ENCODE data around the gene CAMTA1. TPM values are rescaled to one million over a fixed set of nuclear protein-coding genes. Genes with fewer than 3 reads are reported as not detected.
"Not testable (repeated sequence)": the region's sequence is repeated elsewhere in the genome, so short reads cannot be mapped to it uniquely, and the experiment has no call there.

The CAMTA1 gene
- polyA plus RNA-seq, 1 experiment, result 23.1 TPM

DNA sequence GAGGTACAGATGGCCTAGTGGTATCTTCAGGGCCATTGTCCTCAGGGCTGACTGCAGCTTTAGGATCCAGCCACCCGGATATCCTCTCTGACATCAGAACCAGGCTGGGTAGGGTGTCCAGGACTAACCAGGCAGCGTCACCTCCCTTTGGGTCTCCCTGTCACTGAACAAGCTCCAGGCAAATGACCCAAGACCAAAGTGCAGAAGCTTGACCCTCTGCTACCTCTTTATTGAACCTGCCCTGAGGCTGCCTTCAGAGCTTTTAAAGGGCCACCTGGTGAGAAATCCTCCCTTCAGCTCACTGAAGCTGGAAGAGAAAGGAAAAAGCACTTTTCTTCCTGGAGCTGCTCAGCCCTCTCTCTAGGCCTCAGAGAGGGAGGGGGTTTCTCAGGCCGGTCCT lies 906.8 kb downstream of the CAMTA1 start:
- ChIA-PET POLR2A (interaction anchor here (0.5 kb wide), 1 partner anchor 67 kb away, joined by 4 read pairs; no protein-coding TSS in a partner anchor), CTCF (interaction anchor here (5.6 kb wide), 1 partner anchor 24 kb away, joined by 27 read pairs; no protein-coding TSS in a partner anchor)
- Histone ChIP-seq H3K36me3 (ENCODE audit: control insufficient read depth, insufficient read depth, low read length) (no peaks in the 10 kb centered on the region), H3K4me3 (ENCODE audit: low read depth, low read length) (no peak overlapping the region), H3K27me3 (ENCODE audit: control insufficient read depth, insufficient read depth, low read length) (peaks cover 2% of the 10 kb centered on the region; the same call in 1 of the 2 replicates)
- TF ChIP-seq CTCF (IDR thresholded peaks at IDR 0.05; ENCODE audit: insufficient read depth, low read depth, low read length), result no peak
- no peak for DNase-seq (ENCODE audit: low read depth)

DNA sequence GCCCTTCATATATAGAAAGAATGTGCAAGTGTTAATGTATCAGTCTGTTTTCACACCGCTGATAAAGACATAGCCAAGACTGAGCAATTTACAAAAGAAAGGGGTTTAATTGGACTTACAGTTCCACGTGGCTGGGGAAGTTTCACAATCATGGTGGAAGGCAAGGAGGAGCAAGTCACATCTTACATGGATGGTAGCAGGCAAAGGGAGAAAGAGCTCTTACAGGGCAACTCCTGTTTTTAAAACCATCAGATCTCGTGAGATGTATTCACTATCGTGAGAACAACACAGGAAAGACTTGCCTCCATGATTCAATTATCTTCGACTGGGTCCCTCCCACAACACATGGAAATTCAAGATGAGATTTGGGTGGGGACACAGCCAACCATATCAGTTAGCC lies 907.8 kb downstream of the CAMTA1 start:
- H3K36me3 ChIP-seq (ENCODE audit: control insufficient read depth, insufficient read depth, low read length); H3K27me3 ChIP-seq (ENCODE audit: control insufficient read depth, insufficient read depth, low read length); H3K4me3 ChIP-seq (ENCODE audit: low read depth, low read length); POLR2A ChIA-PET; DNase-seq (ENCODE audit: low read depth): not testable (repeated sequence)
- CTCF ChIA-PET, result interaction anchor here (5.6 kb wide), 1 partner anchor 25 kb away, joined by 27 read pairs; no protein-coding TSS in a partner anchor

GRCh38 chr1:7693662-7694061 lies 908.4 kb downstream of the CAMTA1 start:
- Histone ChIP-seq H3K4me3 (ENCODE audit: low read depth, low read length) (no peak overlapping the region), H3K36me3 (ENCODE audit: control insufficient read depth, insufficient read depth, low read length) (no peaks in the 10 kb centered on the region), H3K27me3 (ENCODE audit: control insufficient read depth, insufficient read depth, low read length) (peaks cover 2% of the 10 kb centered on the region; the same call in 1 of the 2 replicates)
- no peak for TF ChIP-seq CTCF (IDR thresholded peaks at IDR 0.05; ENCODE audit: insufficient read depth, low read depth, low read length)
- CTCF ChIA-PET, result interaction anchor here (5.6 kb wide), 1 partner anchor 25 kb away, joined by 27 read pairs; no protein-coding TSS in a partner anchor
- POLR2A ChIA-PET, result no interaction called here
- no peak for DNase-seq (ENCODE audit: low read depth)

GRCh38 chr1:7694600-7695496 lies 909.6 kb downstream of the CAMTA1 start:
- DNase-seq (ENCODE audit: low read depth), result no peak
- ChIA-PET CTCF (interaction anchor here (5.6 kb wide), 1 partner anchor 26 kb away, joined by 27 read pairs; no protein-coding TSS in a partner anchor), POLR2A (no interaction called here)
- Histone ChIP-seq H3K36me3 (ENCODE audit: control insufficient read depth, insufficient read depth, low read length) (no peaks in the 10 kb centered on the region), H3K27me3 (ENCODE audit: control insufficient read depth, insufficient read depth, low read length) (peaks cover 2% of the 10 kb centered on the region; the same call in 1 of the 2 replicates), H3K4me3 (ENCODE audit: low read depth, low read length) (no peak overlapping the region)
- TF ChIP-seq CTCF (IDR thresholded peaks at IDR 0.05; ENCODE audit: insufficient read depth, low read depth, low read length), result no peak

DNA sequence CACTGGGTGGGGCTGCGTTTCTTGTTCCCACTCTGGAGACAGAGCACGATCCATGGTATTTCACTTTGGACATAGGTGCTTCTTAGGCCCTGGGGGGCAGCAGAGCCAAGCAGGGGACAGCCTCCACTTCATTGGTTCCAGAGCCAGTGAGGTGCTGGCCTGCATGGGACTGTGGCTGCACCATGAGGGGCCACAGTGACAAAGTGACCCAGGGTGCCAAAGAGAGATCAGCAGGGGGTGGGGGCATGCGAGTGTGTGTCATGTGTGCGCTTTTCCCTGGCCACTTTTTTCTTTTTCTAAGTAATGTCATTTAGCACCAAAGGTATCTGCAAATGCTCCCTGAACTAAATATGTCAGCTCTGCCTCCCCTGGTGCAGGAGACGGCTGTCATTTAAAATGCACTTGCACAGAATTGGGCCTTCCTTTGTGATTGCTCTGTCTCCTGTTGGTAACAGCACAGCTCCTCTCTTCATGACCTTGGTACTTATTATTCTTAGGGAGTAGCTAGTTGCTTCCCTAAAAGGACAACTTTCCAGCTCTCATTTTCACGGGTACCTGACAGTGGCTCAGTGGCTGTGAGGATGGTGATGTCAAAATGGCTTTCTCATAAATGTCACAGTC lies 910.4 kb downstream of the CAMTA1 start:
- ChIA-PET POLR2A (no interaction called here), CTCF (interaction anchor here (5.6 kb wide), 1 partner anchor 27 kb away, joined by 27 read pairs; no protein-coding TSS in a partner anchor)
- DNase-seq (ENCODE audit: low read depth), result no peak
- Histone ChIP-seq H3K4me3 (ENCODE audit: low read depth, low read length) (no peak overlapping the region), H3K27me3 (ENCODE audit: control insufficient read depth, insufficient read depth, low read length) (peaks cover 2% of the 10 kb centered on the region; the same call in 1 of the 2 replicates), H3K36me3 (ENCODE audit: control insufficient read depth, insufficient read depth, low read length) (no peaks in the 10 kb centered on the region)
- TF ChIP-seq CTCF (IDR thresholded peaks at IDR 0.05; ENCODE audit: insufficient read depth, low read depth, low read length), result no peak
